ENCODE data around the gene LYRM4. TPM values are rescaled to one million over a fixed set of nuclear protein-coding genes. Genes with fewer than 3 reads are reported as not detected.

LYRM4 gene
- total RNA-seq, 1 donor from 2014 or later, result 19.2 TPM

DNA sequence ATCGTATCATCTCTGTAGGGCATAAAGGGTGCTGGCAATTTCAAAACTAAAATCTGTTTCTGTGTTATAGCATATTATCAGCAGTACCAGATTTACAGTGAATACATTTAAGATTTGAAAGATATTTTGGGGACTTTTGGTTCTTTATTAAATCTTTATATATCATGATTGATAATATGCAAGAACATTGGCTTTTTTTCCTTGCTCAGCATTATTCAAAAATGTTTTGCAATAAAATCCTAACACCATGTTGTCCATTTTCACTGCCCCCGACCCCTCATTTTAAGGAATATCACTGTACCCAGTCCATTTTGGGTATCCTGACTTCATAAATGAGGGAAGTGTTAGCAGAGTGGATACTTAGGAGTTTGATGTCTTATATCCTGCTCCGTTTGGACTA lies 16.8 kb upstream of the LYRM4 start:
- Histone ChIP-seq H3K36me3 (no peaks in the 10 kb centered on the region), H3K27ac (no peak overlapping the region), H3K9me3 (no peaks in the 10 kb centered on the region), H3K4me3 (no peak overlapping the region), H3K27me3 (no peaks in the 10 kb centered on the region), H3K4me1 (no peaks in the 10 kb centered on the region)
- intact Hi-C loops (cut with DNase I), result no loop called here
- no peak for DNase-seq (ENCODE audit: extremely low spot score in 2 of 2)
- no peak for TF ChIP-seq POLR2AphosphoS5 (IDR thresholded peaks at IDR 0.05; ENCODE audit: insufficient read depth in 1 of 2, low read depth in 1 of 2)
- TF ChIP-seq, protein P1, sequence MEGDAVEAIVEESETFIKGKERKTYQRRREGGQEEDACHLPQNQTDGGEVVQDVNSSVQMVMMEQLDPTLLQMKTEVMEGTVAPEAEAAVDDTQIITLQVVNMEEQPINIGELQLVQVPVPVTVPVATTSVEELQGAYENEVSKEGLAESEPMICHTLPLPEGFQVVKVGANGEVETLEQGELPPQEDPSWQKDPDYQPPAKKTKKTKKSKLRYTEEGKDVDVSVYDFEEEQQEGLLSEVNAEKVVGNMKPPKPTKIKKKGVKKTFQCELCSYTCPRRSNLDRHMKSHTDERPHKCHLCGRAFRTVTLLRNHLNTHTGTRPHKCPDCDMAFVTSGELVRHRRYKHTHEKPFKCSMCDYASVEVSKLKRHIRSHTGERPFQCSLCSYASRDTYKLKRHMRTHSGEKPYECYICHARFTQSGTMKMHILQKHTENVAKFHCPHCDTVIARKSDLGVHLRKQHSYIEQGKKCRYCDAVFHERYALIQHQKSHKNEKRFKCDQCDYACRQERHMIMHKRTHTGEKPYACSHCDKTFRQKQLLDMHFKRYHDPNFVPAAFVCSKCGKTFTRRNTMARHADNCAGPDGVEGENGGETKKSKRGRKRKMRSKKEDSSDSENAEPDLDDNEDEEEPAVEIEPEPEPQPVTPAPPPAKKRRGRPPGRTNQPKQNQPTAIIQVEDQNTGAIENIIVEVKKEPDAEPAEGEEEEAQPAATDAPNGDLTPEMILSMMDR (IDR thresholded peaks at IDR 0.05), result no peak
- no peak for TF ChIP-seq POLR2A (IDR thresholded peaks at IDR 0.05)

DNA sequence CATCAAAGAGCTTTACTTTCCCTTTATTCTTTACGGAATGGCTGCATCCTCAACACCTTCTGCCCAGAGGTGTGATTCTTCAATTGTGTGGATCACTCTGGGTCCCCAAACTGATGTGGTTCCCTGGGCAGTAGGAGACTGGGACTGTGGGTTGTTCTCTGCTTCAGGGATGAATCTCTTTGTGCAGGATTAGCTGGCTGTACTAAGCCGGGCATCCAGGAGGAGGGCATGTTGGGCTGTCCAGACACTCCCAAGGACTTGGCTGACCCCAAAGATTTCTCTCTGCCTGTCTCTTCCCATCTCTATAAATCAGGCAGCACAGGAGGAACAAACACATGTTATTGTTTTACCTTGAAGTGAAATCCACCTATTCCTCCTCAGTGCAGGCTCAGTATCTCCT lies 15.8 kb upstream of the LYRM4 start:
- intact Hi-C loops (cut with DNase I), result no loop called here
- no peak for DNase-seq (ENCODE audit: extremely low spot score in 2 of 2)
- Histone ChIP-seq H3K36me3 (no peaks in the 10 kb centered on the region), H3K27me3 (no peaks in the 10 kb centered on the region), H3K4me1 (no peaks in the 10 kb centered on the region), H3K9me3 (no peaks in the 10 kb centered on the region), H3K4me3 (no peak overlapping the region), H3K27ac (no peak overlapping the region)
- TF ChIP-seq POLR2AphosphoS5 (IDR thresholded peaks at IDR 0.05; ENCODE audit: insufficient read depth in 1 of 2, low read depth in 1 of 2) (no peak), POLR2A (IDR thresholded peaks at IDR 0.05) (no peak)
- TF ChIP-seq, protein P1 (IDR thresholded peaks at IDR 0.05), result no peak

DNA sequence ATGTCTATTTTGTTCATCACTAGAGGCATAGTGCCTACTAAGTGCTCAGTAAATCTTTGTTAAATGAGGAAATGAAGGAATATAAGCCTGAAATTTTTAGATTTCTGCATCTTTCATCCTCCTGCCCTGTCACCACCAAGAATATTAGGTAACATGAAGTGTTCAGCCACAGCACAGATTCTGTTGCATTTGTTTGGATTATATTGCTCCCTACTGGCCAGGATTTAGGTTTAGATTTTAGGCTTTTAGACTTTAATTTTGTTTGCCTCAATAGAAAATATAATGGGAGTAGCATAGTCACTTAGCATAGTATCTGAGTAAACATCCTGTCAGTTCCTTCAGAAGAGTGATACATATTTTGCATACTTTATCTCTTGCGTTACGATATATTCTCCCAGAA lies 14.7 kb upstream of the LYRM4 start:
- no peak overlapping the region for H3K27ac ChIP-seq
- H3K4me3 ChIP-seq, result no peak overlapping the region
- no peaks in the 10 kb centered on the region for H3K9me3 ChIP-seq
- no peak for DNase-seq (ENCODE audit: extremely low spot score in 2 of 2)
- no peaks in the 10 kb centered on the region for H3K36me3 ChIP-seq
- intact Hi-C loops (cut with DNase I), result no loop called here
- no peaks in the 10 kb centered on the region for H3K27me3 ChIP-seq
- H3K4me1 ChIP-seq, result no peaks in the 10 kb centered on the region
- TF ChIP-seq POLR2A (IDR thresholded peaks at IDR 0.05), result no peak
- TF ChIP-seq, protein P1 (IDR thresholded peaks at IDR 0.05), result no peak
- TF ChIP-seq POLR2AphosphoS5 (IDR thresholded peaks at IDR 0.05; ENCODE audit: insufficient read depth in 1 of 2, low read depth in 1 of 2), result no peak

DNA sequence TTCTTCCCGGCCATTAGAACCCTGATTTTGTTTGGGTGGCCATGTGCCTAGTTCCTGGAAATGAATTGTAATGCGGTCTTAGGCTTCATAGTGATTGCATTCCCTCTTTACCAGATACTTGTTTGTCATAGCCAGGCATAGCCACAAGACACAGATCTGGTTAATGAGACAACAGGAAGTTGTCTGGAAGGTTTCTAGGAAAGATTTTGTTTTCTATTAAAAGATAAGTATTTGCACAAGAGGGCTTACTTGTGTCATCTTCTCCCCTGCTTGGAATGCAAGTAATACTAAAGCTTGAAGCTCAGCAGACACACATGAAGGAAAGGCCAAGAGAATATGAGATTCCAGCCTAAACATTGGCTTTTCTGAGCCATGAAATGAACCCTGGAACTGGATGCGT lies 13.5 kb upstream of the LYRM4 start:
- intact Hi-C loops (cut with DNase I), result no loop called here
- no peaks in the 10 kb centered on the region for H3K4me1 ChIP-seq
- no peaks in the 10 kb centered on the region for H3K9me3 ChIP-seq
- DNase-seq (ENCODE audit: extremely low spot score in 2 of 2), result no peak
- no peak overlapping the region for H3K4me3 ChIP-seq
- H3K27me3 ChIP-seq, result no peaks in the 10 kb centered on the region
- H3K27ac ChIP-seq, result no peak overlapping the region
- H3K36me3 ChIP-seq, result no peaks in the 10 kb centered on the region
- TF ChIP-seq POLR2A (IDR thresholded peaks at IDR 0.05) (no peak), POLR2AphosphoS5 (IDR thresholded peaks at IDR 0.05; ENCODE audit: insufficient read depth in 1 of 2, low read depth in 1 of 2) (no peak)
- TF ChIP-seq, protein P1 (IDR thresholded peaks at IDR 0.05), result no peak

DNA sequence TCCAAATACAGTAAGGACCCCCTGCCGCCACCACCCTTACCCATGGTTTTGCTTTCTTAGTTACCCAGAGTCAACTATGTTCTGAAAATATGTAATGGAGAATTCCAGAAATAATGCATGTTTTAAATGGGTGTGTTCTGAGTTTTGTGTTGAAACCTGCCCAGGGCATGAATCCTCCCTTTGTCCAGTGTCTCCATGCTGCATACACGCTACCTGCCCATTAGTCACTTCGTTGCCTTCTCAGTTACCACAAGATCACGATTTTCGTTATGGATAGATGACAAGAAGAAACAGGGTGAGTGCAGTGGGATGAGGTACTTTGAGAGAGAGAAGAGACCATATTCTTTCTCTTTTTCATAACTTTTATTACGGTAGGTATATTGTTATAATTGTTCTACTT lies 11.2 kb upstream of the LYRM4 start:
- intact Hi-C loops (cut with DNase I), result no loop called here
- TF ChIP-seq POLR2A (IDR thresholded peaks at IDR 0.05) (no peak), POLR2AphosphoS5 (IDR thresholded peaks at IDR 0.05; ENCODE audit: insufficient read depth in 1 of 2, low read depth in 1 of 2) (no peak)
- TF ChIP-seq, protein P1 (IDR thresholded peaks at IDR 0.05), result no peak
- no peak for DNase-seq (ENCODE audit: extremely low spot score in 2 of 2)

More for the DNA sequence above, 11.2 kb upstream of the LYRM4 start:
- H3K27me3 ChIP-seq, result no peaks in the 10 kb centered on the region
- H3K4me1 ChIP-seq, result no peaks in the 10 kb centered on the region
- no peaks in the 10 kb centered on the region for H3K36me3 ChIP-seq
- no peaks in the 10 kb centered on the region for H3K9me3 ChIP-seq
- no peak overlapping the region for H3K4me3 ChIP-seq
- H3K27ac ChIP-seq, result no peak overlapping the region
